ENCODE measurements around the gene IPPK.

DNA sequence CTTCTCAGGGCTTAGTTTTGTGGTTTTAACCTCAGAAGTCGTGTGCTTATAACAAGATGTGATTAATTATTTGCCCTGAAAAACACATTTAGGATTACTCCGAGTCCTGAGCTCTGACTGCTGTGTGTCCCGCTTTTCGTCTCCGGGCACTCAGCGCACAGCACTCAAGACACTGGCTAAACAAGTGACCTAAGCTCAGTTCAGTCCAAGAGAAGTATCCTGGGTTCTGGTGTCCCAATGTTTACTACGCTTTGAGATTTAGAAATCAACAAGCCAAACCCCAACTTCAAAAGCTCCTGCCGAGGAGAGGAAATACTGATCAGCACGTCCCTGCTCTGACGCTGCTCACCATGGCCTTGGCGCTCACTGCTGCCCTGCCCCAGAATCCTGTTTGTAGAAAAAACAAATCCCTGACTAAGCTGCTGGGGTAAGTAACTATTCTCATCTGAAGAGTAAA lies 53.2 kb downstream of the IPPK start:
- TF ChIP-seq CTCF (IDR thresholded peaks at IDR 0.05) (no peak), POLR2A (IDR thresholded peaks at IDR 0.05) (no peak)

Measured in Peyer's patch (tissue), 4 donors.